GM12878 (cell line): Measurements from ENCODE around the gene DCTN1.

ENCODE experiments used
- ASH2L ChIP-seq: fragments of 300-600, 200-600 bp; sonication (generic); IDR thresholded peaks from 2 replicates; pipeline ENCODE4 v1.6.1; 2017; ENCODE audit warnings: low read depth, mild to moderate bottlenecking, borderline replicate concordance
- ATF7 ChIP-seq: fragments of 450-650 bp; IDR thresholded peaks from 2 replicates; pipeline ENCODE4 v1.6.1; 2016; ENCODE audit warnings: low read depth, mild to moderate bottlenecking
- BACH1 ChIP-seq: fragments of 450-650 bp; IDR thresholded peaks from 2 replicates; pipeline ENCODE4 v1.6.1; 2017; ENCODE audit warnings: mild to moderate bottlenecking, borderline replicate concordance
- CBFB ChIP-seq: IDR thresholded peaks from 2 replicates; pipeline ENCODE4 v1.6.1; 2016; ENCODE audit warnings: antibody characterized with exemption, low read depth
- POLR2A ChIP-seq: IDR thresholded peaks from 2 replicates; pipeline ENCODE4 v1.6.1; 2011; ENCODE audit warnings: low read depth, mild to moderate bottlenecking, low read length
- TAF1 ChIP-seq: IDR thresholded peaks from 2 replicates; pipeline ENCODE4 v1.6.1; 2011; ENCODE audit warnings: mild to moderate bottlenecking, low read depth, low read length, borderline replicate concordance
- ZNF207 ChIP-seq: fragments of 450-650 bp; IDR thresholded peaks from 2 replicates; pipeline ENCODE4 v1.6.1; 2014; ENCODE audit warnings: antibody characterized with exemption, mild to moderate bottlenecking, borderline replicate concordance
- TF ChIP-seq, protein P1 (sequence below): IDR thresholded peaks from 2 replicates; pipeline ENCODE4 v1.6.1; 2012; ENCODE audit warnings: low read length, inconsistent platforms
- TF ChIP-seq, protein P2 (sequence below): IDR thresholded peaks from 2 replicates; pipeline ENCODE4 v1.6.1; 2012; ENCODE audit warnings: mild to moderate bottlenecking, low read depth, low read length
- TF ChIP-seq, protein P3 (sequence below), 3 experiments: IDR thresholded peaks in 2 of 3; conservative IDR thresholded peaks in 1 of 3; 2 replicates each; pipeline ENCODE4 v1.5.1; 2011; ENCODE audit warnings: low read depth in 3 of 3, low read length in 3 of 3, mild to moderate bottlenecking in 3 of 3, control low read depth in 2 of 3, moderate library complexity in 2 of 3, inconsistent platforms in 1 of 3, mixed read lengths in 1 of 3; ENCODE audit not compliant: control insufficient read depth in 2 of 3, insufficient read depth in 1 of 3; ENCODE audit errors: extremely low read depth in 1 of 3
- TF ChIP-seq, protein P4 (sequence below): IDR thresholded peaks from 2 replicates; pipeline ENCODE4 v1.6.1; 2012; ENCODE audit warnings: low read depth, low read length, improper control_type of control experiment
- TF ChIP-seq, protein P5 (sequence below): IDR thresholded peaks from 2 replicates; pipeline ENCODE4 v1.6.1; 2012; ENCODE audit warnings: low read depth, low read length, improper control_type of control experiment

DNA sequence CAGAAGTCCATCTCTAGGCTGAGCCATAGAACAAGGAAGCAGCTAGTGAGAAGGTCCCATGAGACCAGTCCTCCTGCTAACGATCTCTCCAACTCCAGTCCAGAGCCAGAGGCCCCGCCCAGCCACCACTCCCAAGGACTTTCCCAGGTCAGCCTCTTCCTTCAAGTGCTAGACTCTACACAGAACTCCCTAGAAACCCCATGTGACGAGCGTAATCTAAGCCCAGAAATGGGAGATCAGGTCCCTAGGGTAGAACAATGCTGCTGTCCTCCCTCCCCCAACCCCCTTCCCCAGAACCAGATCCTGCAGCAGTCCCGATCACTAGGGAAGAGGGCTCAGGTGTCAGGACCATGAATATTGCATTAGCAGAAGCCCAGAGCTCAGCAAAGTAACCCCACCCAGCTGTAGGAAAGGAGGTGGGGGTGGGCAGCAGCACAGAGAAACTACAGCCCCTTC lies 6.9 kb downstream of the DCTN1 start:
- TF ChIP-seq, protein P1, sequence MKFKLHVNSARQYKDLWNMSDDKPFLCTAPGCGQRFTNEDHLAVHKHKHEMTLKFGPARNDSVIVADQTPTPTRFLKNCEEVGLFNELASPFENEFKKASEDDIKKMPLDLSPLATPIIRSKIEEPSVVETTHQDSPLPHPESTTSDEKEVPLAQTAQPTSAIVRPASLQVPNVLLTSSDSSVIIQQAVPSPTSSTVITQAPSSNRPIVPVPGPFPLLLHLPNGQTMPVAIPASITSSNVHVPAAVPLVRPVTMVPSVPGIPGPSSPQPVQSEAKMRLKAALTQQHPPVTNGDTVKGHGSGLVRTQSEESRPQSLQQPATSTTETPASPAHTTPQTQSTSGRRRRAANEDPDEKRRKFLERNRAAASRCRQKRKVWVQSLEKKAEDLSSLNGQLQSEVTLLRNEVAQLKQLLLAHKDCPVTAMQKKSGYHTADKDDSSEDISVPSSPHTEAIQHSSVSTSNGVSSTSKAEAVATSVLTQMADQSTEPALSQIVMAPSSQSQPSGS, result no peak
- TF ChIP-seq, protein P2, sequence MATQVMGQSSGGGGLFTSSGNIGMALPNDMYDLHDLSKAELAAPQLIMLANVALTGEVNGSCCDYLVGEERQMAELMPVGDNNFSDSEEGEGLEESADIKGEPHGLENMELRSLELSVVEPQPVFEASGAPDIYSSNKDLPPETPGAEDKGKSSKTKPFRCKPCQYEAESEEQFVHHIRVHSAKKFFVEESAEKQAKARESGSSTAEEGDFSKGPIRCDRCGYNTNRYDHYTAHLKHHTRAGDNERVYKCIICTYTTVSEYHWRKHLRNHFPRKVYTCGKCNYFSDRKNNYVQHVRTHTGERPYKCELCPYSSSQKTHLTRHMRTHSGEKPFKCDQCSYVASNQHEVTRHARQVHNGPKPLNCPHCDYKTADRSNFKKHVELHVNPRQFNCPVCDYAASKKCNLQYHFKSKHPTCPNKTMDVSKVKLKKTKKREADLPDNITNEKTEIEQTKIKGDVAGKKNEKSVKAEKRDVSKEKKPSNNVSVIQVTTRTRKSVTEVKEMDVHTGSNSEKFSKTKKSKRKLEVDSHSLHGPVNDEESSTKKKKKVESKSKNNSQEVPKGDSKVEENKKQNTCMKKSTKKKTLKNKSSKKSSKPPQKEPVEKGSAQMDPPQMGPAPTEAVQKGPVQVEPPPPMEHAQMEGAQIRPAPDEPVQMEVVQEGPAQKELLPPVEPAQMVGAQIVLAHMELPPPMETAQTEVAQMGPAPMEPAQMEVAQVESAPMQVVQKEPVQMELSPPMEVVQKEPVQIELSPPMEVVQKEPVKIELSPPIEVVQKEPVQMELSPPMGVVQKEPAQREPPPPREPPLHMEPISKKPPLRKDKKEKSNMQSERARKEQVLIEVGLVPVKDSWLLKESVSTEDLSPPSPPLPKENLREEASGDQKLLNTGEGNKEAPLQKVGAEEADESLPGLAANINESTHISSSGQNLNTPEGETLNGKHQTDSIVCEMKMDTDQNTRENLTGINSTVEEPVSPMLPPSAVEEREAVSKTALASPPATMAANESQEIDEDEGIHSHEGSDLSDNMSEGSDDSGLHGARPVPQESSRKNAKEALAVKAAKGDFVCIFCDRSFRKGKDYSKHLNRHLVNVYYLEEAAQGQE, result no peak
- TF ChIP-seq, protein P3, sequence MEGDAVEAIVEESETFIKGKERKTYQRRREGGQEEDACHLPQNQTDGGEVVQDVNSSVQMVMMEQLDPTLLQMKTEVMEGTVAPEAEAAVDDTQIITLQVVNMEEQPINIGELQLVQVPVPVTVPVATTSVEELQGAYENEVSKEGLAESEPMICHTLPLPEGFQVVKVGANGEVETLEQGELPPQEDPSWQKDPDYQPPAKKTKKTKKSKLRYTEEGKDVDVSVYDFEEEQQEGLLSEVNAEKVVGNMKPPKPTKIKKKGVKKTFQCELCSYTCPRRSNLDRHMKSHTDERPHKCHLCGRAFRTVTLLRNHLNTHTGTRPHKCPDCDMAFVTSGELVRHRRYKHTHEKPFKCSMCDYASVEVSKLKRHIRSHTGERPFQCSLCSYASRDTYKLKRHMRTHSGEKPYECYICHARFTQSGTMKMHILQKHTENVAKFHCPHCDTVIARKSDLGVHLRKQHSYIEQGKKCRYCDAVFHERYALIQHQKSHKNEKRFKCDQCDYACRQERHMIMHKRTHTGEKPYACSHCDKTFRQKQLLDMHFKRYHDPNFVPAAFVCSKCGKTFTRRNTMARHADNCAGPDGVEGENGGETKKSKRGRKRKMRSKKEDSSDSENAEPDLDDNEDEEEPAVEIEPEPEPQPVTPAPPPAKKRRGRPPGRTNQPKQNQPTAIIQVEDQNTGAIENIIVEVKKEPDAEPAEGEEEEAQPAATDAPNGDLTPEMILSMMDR (IDR thresholded peaks at IDR 0.05 in 2 of 3, conservative IDR thresholded peaks at IDR 0.05 in 1 of 3; ENCODE audit: control insufficient read depth in 2 of 3, extremely low read depth in 1 of 3, insufficient read depth in 1 of 3, low read depth in 3 of 3, low read length in 3 of 3), result no peak
- TF ChIP-seq ATF7 (no peak), TAF1 (no peak), BACH1 (no peak), POLR2A (no peak), ZNF207 (no peak), CBFB (no peak), ASH2L (no peak)
- TF ChIP-seq, protein P4, sequence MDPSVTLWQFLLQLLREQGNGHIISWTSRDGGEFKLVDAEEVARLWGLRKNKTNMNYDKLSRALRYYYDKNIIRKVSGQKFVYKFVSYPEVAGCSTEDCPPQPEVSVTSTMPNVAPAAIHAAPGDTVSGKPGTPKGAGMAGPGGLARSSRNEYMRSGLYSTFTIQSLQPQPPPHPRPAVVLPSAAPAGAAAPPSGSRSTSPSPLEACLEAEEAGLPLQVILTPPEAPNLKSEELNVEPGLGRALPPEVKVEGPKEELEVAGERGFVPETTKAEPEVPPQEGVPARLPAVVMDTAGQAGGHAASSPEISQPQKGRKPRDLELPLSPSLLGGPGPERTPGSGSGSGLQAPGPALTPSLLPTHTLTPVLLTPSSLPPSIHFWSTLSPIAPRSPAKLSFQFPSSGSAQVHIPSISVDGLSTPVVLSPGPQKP, result no peak
- TF ChIP-seq, protein P5, sequence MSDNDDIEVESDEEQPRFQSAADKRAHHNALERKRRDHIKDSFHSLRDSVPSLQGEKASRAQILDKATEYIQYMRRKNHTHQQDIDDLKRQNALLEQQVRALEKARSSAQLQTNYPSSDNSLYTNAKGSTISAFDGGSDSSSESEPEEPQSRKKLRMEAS, result no peak
